ENCODE measurements around the gene LEF1.
"Not testable (repeated sequence)": the region's sequence is repeated elsewhere in the genome, so short reads cannot be mapped to it uniquely, and the experiment has no call there.

Gene LEF1

GRCh38 chr4:108060686-108061321 is 107.9 kb downstream of the LEF1 start:
- no peak for DNase-seq (ENCODE audit: low read depth, low spot score)

GRCh38 chr4:108060164-108060563 is 108.6 kb downstream of the LEF1 start:
- peak; percentile 72 for DNase-seq (ENCODE audit: low read depth, low spot score)

GRCh38 chr4:108058685-108059440 is 109.9 kb downstream of the LEF1 start:
- peak; percentile 74 for DNase-seq (ENCODE audit: low read depth, low spot score)

GRCh38 chr4:108056418-108056817 is 112.3 kb downstream of the LEF1 start:
- DNase-seq (ENCODE audit: low read depth, low spot score): no peak

GRCh38 chr4:108055787-108056186 is 112.9 kb downstream of the LEF1 start:
- DNase-seq (ENCODE audit: low read depth, low spot score): no peak

- no peak for DNase-seq (ENCODE audit: low read depth, low spot score)
Observed at GRCh38 chr4:108054025-108054638, 114.6 kb downstream of the LEF1 start.

- peak; percentile 56 for DNase-seq (ENCODE audit: low read depth, low spot score)
Observed at GRCh38 chr4:108053251-108053711, 115.5 kb downstream of the LEF1 start.

- no peak for DNase-seq (ENCODE audit: low read depth, low spot score)
Observed at GRCh38 chr4:108052558-108053120, 116.1 kb downstream of the LEF1 start.

GRCh38 chr4:108051343-108051742 is 117.4 kb downstream of the LEF1 start:
- DNase-seq (ENCODE audit: low read depth, low spot score): peak; percentile 84

GRCh38 chr4:108050166-108051111 is 118.3 kb downstream of the LEF1 start:
- not testable (repeated sequence) for DNase-seq (ENCODE audit: low read depth, low spot score)

GRCh38 chr4:108049406-108049805 is 119.3 kb downstream of the LEF1 start:
- no peak for DNase-seq (ENCODE audit: low read depth, low spot score)

GRCh38 chr4:108048997-108049396 is 119.7 kb downstream of the LEF1 start:
- DNase-seq (ENCODE audit: low read depth, low spot score): no peak

- no peak for DNase-seq (ENCODE audit: low read depth, low spot score)
Observed at GRCh38 chr4:108048157-108048556, 120.6 kb downstream of the LEF1 start.

GRCh38 chr4:108047199-108047598 is 121.5 kb downstream of the LEF1 start:
- no peak for DNase-seq (ENCODE audit: low read depth, low spot score)

- peak; percentile 80 for DNase-seq (ENCODE audit: low read depth, low spot score)
Observed at GRCh38 chr4:108045687-108046024, 123.1 kb downstream of the LEF1 start.

GRCh38 chr4:108044951-108045686 is 123.6 kb downstream of the LEF1 start:
- DNase-seq (ENCODE audit: low read depth, low spot score): no peak

- DNase-seq (ENCODE audit: low read depth, low spot score): no peak
Observed at GRCh38 chr4:108043526-108043925, 125.2 kb downstream of the LEF1 start.

- no peak for DNase-seq (ENCODE audit: low read depth, low spot score)
Observed at GRCh38 chr4:108042927-108043326, 125.8 kb downstream of the LEF1 start.

- DNase-seq (ENCODE audit: low read depth, low spot score): no peak
Observed at GRCh38 chr4:108037884-108038283, 130.8 kb downstream of the LEF1 start.

GRCh38 chr4:108036213-108036612 is 132.5 kb downstream of the LEF1 start:
- DNase-seq (ENCODE audit: low read depth, low spot score): no peak

GRCh38 chr4:108035691-108036090 is 133.0 kb downstream of the LEF1 start:
- DNase-seq (ENCODE audit: low read depth, low spot score): no peak
